Hematopoietic multipotent progenitor cell treated with erythropoietin and hydrocortisone succinate and interleukin-3 and kit ligand, for 8 days (in vitro differentiated cells): Measurements from ENCODE around the gene CLEC1A.

Experiments used
- DNase-seq: peaks from one replicate; pipeline ENCODE4 v3.0.0-alpha.2; 2015

The CLEC1A gene

DNA sequence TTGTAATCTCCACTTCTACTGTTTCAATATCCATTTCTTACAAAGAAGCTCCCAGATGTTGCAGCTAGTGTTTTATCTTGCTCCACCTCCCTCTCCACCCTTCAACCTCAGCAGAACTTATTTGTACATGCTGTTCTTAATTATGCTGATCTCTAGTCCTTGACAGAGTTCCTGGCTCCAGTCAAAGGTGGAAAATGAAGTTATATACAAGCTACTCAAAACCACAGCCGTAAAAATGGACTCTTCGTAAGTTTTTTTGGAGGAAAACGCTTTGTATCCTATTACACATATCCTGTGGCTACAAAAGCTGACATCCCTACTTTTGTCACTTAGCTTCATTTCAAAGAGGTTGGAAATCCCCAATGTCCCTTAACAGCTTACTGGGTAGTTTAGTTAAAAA lies 1.3 kb downstream of the CLEC1A start:
- no peak for DNase-seq

DNA sequence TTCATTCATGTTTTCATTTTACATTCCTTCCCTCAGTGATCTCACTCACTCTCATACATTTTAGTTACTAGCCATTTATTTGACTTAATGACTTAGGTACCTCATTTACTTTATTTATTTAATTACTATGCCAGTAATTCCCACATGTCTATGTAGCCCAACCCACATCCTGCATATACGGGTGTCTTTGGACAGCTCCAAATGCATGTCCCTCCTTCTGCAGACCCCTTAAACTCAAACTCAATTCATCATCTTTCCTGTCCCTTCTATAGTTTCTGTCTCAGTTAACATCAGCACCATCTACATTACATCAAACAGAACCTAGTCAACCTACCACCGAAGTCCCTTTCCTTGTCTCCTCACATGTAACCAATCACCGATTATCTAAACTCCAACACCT lies 2.8 kb downstream of the CLEC1A start:
- no peak for DNase-seq

DNA sequence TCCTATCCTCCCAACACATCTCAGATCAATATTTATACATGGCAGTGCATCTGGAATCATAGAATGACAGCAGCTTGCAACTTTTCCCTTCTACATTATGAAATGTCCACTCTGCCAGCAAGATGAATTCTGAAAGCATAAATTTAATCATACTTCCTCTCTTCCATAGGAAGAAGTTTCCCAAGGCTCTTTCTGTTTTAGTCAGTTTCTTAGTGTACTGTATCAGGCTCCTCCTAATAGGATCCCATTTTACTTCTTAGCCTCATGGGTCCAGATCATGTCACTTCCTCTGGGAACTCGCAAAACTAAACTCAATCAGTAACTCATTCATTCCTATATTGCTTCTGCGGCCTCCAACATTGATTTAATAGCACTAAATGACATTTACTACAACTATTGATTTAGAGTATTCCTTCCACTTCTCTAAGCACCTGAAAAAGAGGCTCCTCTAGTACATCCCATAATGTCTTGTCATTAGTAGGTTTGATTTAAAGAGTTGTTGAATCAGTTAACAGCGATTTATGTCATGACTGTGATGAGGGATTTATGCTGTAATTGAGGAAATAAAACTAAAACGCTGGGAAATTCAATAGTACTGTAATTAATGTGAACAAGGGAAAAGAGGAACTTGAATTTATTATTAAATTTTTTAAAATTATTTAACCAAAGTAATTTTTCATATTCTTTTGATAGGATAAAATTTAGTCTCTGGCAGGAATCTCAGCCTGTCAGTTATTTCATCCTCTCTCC lies 4.0 kb downstream of the CLEC1A start:
- no peak for DNase-seq

DNA sequence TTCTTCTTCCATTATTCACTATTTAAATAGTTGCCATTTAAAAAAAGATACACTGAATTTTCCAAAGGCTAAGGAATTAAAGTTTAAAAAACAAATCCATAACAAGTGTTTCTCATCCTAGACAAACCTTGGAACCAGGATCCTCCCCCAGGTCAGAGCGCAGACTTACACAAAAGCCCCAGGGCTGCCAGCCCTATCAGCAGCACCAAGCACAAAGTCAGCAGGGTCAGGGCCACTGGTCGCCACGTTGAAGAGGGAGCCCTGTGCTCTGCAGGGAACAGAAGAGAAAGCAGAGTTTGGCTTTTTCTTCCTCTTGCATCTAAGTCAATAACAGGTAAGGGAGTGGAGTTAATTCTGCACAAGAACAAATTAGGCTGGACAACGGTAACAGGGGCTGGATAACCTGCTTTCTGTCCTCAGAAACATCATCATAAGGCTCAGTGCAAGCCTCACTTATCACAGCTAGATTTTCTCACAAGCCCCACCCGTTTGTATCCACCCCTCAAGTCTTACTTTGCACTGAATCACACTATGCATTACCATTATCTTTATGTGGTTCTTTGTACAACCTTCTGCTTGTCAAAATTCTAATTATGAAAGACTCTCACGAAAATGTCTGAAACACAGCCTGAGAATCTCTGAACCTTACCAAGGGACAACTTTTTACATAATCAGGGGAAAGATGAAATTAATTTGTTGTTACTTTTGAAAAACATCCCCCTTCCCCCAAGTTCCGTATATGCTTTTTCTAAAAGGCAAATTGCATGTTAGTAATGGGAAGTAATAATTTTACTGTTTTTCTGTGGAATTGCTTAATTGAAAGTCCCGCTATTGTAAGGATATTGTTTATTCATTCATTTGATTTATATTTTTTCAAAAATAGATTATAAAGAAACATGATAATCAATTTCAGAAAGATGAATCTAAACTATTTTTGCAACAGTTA lies 9.6 kb downstream of the CLEC1A start:
- no peak for DNase-seq

DNA sequence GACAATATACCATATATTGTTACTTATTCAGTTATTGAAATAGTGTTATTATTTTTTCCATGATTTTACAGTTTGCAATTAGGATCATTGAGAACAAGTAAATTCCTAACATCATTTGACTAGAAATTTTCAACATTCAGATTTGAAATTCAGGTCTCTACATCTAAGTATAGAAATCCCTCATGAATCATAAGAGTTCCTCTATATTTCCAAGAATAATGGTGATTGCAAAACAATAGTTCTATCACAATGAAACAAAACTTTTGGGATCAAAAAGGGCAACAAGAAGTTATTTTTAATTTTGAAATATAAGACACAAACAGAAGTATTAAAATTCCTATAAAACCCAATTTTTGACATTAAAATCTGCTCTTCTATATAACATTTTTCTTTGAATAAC lies 10.8 kb downstream of the CLEC1A start:
- no peak for DNase-seq

DNA sequence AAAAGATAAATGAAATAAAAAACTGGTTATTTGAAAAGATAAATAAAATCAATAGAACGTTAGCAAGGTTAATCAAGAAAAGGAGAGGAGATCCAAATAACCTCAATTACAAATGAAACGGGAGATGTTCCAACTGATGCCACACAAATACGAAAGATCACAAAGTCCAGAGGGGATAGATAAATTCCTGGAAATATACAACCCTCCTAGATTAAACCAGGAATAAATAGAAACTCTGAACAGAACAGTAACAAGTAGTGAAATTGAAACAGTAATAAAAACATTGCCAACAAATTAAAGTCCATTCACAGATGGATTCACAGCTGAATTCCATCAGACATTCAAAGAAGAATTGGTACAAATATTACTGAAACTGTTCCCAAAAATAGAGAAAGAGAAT lies 12.4 kb downstream of the CLEC1A start:
- no peak for DNase-seq

DNA sequence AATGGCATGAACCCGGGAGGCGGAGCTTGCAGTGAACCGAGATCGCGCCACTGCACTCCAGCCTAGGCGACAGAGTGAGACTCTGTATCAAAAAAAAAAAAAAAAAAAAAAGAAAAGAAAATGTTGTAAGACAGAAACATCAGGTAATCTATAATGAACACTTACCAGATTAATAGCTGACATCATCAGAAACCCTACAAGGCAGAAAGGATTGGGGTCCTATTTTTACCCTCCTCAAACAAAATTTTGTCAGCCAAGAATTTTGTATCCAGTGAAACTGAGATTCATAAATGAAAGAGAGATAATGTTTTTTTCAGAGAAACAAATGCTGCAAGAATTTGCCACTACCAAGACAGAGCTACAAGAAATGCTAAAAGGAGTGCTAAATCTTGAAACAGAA lies 14.1 kb downstream of the CLEC1A start:
- no peak for DNase-seq

DNA sequence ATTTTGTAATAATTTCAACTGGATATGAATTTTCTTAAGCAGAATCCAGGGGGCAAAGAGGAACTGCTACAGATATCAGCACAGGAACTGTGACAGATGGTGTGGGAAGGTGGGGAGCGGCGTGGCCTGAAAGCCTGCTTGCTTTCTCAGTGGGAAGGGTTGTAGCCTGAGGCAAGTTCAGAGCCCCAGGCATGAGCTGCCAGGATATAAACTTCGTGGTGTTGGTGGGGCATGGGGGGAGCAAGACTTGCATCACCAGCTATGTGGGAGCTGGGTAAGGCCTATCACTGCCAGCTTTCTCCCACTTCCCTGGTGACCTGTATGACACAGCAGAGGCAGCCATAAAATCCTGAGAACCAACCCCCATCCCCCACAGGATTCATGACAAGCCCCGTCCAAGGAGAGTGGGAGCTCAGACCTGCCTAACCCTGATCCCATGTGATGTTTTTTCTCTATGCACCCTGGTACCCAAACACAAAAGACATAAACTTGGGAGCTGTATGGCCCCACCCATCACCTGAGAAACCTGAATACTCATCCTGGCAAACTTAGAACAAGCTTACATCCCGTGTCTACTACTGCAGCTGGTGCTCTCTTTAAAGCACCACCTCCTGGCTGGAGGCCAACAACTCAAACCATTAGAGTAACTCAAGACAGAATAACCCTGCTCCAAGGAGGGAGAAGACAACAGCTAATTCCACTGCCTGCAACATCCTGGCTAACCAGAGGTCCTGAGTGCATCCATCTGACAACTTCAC lies 16.5 kb downstream of the CLEC1A start:
- DNase-seq: no peak

DNA sequence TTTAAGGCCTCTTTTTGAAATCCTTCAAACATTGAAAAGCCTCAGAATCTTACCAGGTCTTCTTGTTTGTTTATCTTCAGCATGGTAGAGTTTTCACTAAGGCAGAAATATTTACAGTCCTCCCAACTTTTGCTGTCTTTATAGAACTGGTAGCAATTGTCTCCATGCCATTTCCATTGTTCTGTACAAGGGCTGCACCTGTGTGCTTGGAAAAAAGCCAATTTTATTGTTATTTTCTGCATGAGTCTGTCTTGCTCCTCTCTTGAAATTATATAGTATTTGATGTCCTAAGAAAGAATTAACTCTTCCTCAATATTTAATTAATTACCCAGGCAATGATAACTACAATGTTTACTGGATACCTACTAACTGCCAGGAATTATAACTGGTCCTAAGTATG lies 23.3 kb downstream of the CLEC1A start:
- no peak for DNase-seq

DNA sequence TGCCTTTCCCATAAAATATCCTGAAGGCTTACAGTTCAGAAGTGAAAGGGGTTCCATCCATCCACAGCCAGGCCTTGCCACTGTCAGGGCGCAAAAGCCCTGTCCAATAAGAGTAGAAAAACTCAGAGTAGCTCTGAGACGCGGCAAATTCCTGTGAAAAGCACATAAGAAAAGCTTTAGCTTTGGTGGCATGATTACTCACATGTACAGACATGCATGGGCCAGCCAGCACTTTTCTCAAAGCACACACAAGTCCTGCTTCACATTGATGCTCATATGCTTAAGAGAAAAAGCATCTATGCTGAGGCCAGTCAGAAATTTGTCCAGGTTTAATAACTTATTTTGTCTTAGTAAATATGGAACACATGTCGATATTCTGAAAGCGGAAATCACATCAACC lies 25.5 kb downstream of the CLEC1A start:
- DNase-seq: no peak

DNA sequence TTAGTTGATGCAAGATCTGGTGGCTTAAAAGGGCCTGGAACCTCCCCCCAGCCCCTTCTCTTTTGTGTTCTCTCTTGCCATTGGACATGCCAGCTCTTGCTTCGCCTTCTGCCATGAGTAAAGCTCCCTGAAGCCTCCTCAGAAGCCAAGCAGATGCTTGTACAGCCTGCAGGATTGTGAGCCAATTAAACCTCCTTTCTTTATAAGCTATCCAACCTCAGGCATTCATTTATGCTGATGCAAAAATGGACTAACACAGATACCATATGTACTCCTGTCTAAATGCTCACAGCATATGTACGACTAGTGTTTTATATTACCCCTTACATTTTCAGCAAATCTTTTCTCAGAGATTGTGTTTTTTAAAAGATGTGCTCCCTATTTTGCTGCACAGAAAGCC lies 26.7 kb downstream of the CLEC1A start:
- DNase-seq: no peak

DNA sequence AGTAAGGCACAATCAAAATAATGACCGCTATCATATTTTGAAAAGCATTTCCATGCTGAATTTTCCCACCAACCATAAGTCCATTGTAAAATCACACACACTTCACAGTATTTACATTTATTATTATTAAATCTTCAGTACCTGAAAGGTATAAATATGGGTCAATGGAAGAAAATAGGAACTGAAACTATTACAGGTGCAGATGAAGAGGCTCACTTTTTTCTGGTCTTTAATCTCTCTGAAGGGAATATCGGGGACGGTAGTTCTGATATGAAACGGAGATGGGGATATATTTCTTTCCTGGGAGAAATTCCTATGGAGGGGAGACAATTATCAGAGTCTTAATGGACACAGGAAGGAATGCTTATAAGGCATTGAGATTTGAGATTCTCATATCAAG lies 28.4 kb downstream of the CLEC1A start:
- no peak for DNase-seq

DNA sequence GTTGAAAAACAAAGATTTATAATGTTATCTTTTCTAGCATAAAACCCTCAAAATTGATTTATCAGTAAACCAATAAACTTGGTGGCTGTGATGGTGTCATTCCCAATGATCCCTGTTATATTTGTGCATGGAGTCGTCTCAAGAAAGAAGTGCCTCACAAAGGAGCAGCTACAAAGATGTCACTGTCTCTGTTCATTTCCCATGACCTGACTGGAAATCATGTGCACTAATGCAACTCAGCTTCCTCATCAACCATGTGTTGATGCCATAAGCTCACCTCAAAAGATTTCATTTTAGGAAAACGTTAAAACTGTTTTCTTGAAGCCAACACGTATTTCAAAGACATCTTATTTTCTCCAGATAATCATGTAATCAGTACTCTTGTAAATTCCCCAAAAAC lies 28.8 kb downstream of the CLEC1A start:
- DNase-seq: no peak

DNA sequence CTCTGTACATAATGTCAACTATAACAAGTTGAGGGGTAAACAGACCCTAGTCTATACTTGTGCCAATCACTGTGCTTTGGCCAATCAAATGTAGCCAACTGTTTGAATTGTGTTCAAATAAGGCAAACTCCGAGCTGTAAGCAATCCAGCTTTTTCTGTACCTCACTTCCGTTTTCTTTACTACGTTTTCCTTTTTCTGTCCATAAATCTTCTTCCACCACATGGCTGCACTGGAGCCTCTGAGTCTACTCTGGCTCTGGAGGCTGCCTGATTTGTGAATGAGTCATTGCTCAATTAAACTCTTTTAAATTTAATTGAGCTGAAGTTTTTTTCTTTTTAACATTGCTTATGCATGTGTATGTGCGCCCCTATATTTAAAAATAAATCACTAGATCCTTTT lies 29.7 kb downstream of the CLEC1A start:
- peak; percentile 9 for DNase-seq

DNA sequence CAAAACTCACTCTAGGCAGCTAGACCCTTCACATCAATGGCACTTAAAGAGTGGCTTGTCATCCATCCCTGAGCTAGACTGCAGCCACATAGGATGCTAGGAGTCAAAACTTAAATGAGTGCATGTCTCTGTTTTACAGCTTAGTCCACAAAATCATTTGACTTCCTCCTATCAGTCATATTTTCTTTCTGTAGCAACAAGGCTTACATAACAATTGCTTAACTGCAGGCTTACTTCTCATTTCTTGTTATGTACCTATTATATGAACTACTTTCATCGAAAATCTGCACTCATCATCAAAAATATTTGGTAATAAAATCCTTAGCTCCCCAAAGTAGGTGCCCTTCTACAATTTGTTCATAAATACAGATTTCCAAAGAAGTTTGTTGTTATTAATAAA lies 30.1 kb downstream of the CLEC1A start:
- DNase-seq: peak; percentile 21

DNA sequence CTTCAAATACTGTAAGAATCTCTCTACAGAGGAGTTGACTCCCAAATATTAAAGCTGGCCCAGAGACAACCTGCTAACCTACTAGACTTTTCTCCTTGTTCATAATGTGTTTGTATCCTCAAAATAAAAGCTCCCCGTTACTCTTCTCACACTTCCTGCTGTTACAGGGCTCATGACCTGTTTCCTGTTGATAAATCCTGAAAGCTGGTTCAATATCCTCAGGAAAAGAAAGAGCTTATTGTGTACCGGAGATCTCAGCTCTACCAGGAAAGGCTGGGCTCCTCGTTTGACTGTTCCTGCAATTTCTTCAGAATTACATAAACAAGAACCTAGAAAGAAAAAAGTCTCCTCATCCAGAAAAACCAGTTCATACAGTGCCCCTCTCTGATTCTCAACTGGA lies 30.8 kb downstream of the CLEC1A start:
- DNase-seq: peak; percentile 6

DNA sequence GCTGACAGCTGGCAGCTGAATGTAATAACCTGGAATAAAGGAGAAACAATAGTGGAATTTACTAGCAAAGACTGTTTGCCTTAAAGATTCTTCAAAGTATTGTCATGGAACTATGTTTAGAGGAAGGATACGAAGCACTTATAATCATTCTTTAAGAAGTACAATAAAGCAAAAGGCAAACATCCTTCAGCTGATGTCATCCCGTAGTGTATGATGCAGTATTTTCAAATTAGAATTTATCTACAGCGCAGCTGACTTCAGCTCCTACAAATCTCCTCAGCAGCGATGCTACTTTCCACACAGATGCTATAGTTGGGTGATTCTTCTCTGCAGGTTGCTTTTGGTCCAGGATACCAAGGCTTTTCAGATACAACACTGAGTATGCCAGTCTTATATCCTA lies 31.5 kb downstream of the CLEC1A start:
- no peak for DNase-seq

DNA sequence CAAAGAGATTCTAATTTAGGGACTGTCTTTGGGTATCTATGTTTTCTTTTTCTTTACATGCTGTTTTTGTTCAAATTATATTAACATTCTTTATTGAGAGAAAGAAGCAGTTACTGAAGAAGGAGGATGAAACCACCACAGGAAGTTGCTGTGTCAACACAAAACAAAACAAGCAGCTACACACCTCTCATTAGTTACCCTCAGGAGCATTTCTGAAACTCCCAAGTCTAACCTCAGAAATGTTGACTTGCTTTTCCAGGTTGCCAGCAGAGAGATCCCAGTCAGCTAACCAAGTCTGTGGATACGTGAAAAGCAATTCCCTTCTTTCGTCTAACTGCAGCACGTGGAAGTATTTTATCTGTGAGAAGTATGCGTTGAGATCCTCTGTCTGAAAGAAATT lies 33.5 kb downstream of the CLEC1A start:
- DNase-seq: no peak

DNA sequence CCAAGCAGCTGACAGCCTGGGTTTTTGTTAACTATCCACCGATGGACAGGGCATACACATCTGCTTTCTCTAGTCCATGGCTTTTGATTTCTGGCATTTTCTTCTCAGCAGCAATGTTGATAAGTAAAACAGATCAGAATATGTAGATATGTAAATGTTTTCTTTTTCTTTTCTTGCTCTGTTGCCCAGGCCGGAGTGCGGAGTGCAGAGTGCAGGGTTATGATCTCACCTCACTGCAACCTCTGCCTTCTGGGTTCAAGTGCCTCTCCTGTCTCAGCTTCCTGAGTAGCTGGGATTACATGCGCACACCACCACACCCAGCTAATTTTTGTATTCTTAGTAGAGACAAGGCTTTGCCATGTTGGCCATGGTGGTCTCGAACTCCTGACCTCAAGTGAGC lies 40.4 kb downstream of the CLEC1A start:
- no peak for DNase-seq

DNA sequence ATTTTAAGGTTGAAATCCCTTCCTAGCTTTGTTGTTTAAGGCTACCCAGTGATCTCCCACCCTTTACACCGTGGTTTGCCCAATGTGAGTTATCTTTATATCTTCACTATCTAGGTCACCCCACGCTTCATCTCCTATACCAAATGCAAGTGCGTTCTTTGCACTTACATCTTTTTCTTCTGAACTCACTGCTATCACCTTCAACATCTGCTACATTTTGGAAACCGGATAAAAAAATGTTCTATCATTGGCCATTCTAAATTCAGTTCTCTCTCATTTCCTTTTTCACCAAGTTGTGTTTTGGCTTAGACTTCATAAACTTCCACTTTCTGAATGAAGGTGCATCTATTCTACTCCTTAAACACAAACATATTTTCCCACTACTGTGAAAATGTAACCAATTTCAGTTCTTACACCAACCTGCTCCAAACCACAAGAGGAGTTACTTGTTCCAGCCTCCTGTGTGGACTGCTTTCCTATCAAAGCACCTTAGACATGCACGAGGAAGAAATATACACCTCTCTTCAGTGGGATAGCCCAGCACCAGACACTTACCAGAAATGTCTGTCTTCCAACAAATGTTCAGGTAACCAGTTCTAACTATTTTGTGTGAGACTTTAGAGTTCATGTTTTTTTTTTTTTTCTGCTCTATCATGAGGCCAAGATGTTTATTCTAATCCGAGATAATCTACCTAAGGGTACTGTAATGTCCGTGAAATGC lies 46.4 kb downstream of the CLEC1A start:
- DNase-seq: peak; percentile 27

DNA sequence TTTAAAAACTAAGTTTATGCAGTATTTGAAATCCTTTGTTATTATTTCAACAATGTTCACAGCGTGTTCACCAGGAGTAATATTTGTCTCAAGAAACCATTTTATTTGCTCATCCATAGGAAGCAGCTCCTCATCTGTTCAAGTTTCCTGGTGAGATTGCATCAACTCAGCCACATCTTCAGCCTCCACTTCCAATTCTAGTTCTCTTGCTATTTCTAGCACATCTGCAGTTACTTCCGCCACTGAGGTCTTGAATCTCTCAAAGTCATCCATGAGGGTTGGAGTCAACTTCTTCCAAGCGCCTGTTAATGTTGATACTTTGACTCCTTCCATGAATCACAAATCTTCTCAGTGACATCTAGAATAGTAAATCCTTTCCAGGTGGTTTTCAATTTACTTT lies 50.3 kb downstream of the CLEC1A start:
- DNase-seq: no peak

DNA sequence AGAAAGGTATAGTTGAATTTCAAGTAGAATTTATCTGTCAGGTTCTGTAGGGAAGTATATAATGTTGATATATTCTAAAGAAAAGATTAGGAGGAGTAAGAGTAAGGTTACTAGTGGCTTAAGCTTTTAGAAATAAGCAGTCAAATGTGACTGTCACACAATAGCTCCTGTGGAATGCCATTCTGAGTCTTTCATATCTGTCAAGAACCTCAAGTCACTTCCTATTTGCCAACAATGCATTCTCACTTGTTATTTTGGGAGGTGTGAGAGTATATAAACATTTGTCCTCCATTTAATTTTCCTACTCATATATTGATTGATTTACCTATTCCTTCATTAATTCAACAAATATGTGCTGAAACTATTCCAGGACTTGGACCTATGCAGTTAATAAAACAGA lies 56.6 kb downstream of the CLEC1A start:
- DNase-seq: no peak
